K562 (cell line): ENCODE data around the gene TYW1B. TPM values are rescaled to one million over a fixed set of nuclear protein-coding genes. Genes with fewer than 3 reads are reported as not detected.
A peak's percentile ranks its signal among the peaks of the same experiment; 100 is the strongest.

Source experiments
- ADNP ChIP-seq: fragments of 200-800 bp; sonication (Bioruptor generic); IDR thresholded peaks from 2 replicates; pipeline ENCODE4 v1.6.1; 2016; ENCODE audit warnings: missing genetic modification characterization, missing compliant biosample characterization
- BCOR ChIP-seq: fragments of 450-650 bp; IDR thresholded peaks from 2 replicates; pipeline ENCODE4 v1.6.1; 2016
- FOS ChIP-seq: IDR thresholded peaks from 3 replicates; pipeline ENCODE4 v1.6.1; 2011; ENCODE audit not compliant: insufficient read length; ENCODE audit errors: extremely low read depth
- HDAC1 ChIP-seq, 2 experiments: fragments of 450-650 bp; IDR thresholded peaks; 2 replicates each; pipeline ENCODE4 v1.6.1; 2016 to 2017; ENCODE audit warnings: inconsistent platforms in 1 of 2, mild to moderate bottlenecking in 1 of 2, moderate library complexity in 1 of 2
- HNRNPLL ChIP-seq: fragments of 200-400 bp; formaldehyde crosslinking; IDR thresholded peaks from 2 replicates; pipeline ENCODE4 v1.6.1; 2017; ENCODE audit warnings: low read length, low read depth, mild to moderate bottlenecking; ENCODE audit not compliant: poor library complexity, severe bottlenecking
- L3MBTL2 ChIP-seq: fragments of 450-650 bp; IDR thresholded peaks from 2 replicates; pipeline ENCODE4 v1.6.1; 2016; ENCODE audit warnings: mild to moderate bottlenecking, moderate library complexity
- PBX2 ChIP-seq, 2 experiments: IDR thresholded peaks in 1 of 2; conservative IDR thresholded peaks in 1 of 2; 2 replicates each; pipeline ENCODE4 v1.6.1; 2016; ENCODE audit warnings: low read depth in 2 of 2, mild to moderate bottlenecking in 1 of 2, missing compliant biosample characterization in 1 of 2, missing genetic modification characterization in 1 of 2, moderate library complexity in 1 of 2
- PHF20 ChIP-seq: fragments of 450-650 bp; IDR thresholded peaks from 2 replicates; pipeline ENCODE4 v1.6.1; 2018; ENCODE audit not compliant: partially characterized antibody
- PHF8 ChIP-seq: fragments of 200-600 bp; sonication (generic); IDR thresholded peaks from 2 replicates; pipeline ENCODE4 v1.6.1; 2012; ENCODE audit warnings: mixed run types, mild to moderate bottlenecking, inconsistent platforms, low read length, moderate library complexity, borderline replicate concordance
- PML ChIP-seq: IDR thresholded peaks from 2 replicates; pipeline ENCODE4 v1.6.1; 2012; ENCODE audit warnings: low read length, inconsistent platforms
- POLR2AphosphoS5 ChIP-seq: IDR thresholded peaks from 2 replicates; pipeline ENCODE4 v1.6.1; 2011; ENCODE audit warnings: mild to moderate bottlenecking, low read depth, low read length, moderate library complexity; ENCODE audit not compliant: control insufficient read depth, insufficient read depth
- POLR2B ChIP-seq: fragments of 450-650 bp; IDR thresholded peaks from 2 replicates; pipeline ENCODE4 v1.6.1; 2018; ENCODE audit warnings: low read depth; ENCODE audit not compliant: partially characterized antibody
- RBBP5 ChIP-seq: fragments of 200-600 bp; sonication (generic); IDR thresholded peaks from 2 replicates; pipeline ENCODE4 v1.6.1; 2012; ENCODE audit warnings: borderline replicate concordance, mild to moderate bottlenecking, low read length, control low read depth, inconsistent platforms; ENCODE audit not compliant: insufficient read depth, poor library complexity, severe bottlenecking
- SP2 ChIP-seq: IDR thresholded peaks from 2 replicates; pipeline ENCODE4 v1.6.1; 2011; ENCODE audit warnings: mild to moderate bottlenecking, low read depth, low read length, moderate library complexity; ENCODE audit not compliant: poor library complexity, severe bottlenecking; ENCODE audit errors: extremely low read depth
- TBP ChIP-seq: optimal IDR thresholded peaks from 2 replicates; pipeline ENCODE3; 2011; ENCODE audit warnings: low read depth, low read length, improper control_type of control experiment
- TRIM28 ChIP-seq: fragments of 450-650 bp; IDR thresholded peaks from 2 replicates; pipeline ENCODE4 v1.6.1; 2017
- polyA plus RNA-seq, 8 experiments: library from polyadenylated mRNA; depleted of rRNA in 4 of 8; stranded (reverse) in 5 of 8; unstranded in 3 of 8; fragments of >200 nt; fragmentation: Nextera tagmentation in 2 of 8; fragmentation: Illumina TruSeq in 1 of 8; extraction: Ambion mirVana in 2 of 8; extraction: Trizol in 1 of 8; gene quantifications; 2 replicates each; pipeline versions ENCODE4 v1.2.1 to v1.2.3, GENCODE V29; 2011 to 2014; ENCODE audit warnings: inconsistent platforms in 1 of 8, missing spikeins in 1 of 8
- total RNA-seq, 7 experiments: library from RNA; depleted of rRNA in 6 of 7; stranded (reverse); fragments of >200 nt in 6 of 7; fragmentation: Illumina TruSeq in 2 of 7; extraction: Trizol in 2 of 7; gene quantifications; 2 replicates each; pipeline versions ENCODE4 v1.2.1 to v1.2.3, GENCODE V29; 2011 to 2021; ENCODE audit warnings: low replicate concordance in 1 of 7
- TF ChIP-seq, protein P1 (sequence below), 3 experiments: IDR thresholded peaks in 2 of 3; conservative IDR thresholded peaks in 1 of 3; 2 replicates each; pipeline ENCODE4 v1.5.1; 2011 to 2012; ENCODE audit warnings: low read length in 3 of 3, mild to moderate bottlenecking in 3 of 3, control low read depth in 2 of 3, improper control_type of control experiment in 1 of 3, inconsistent platforms in 1 of 3, low read depth in 1 of 3, mixed read lengths in 1 of 3, moderate library complexity in 1 of 3; ENCODE audit not compliant: insufficient read depth in 2 of 3
- TF ChIP-seq, protein P2 (sequence below): sonication (generic); formaldehyde crosslinking; IDR thresholded peaks from 2 replicates; pipeline ENCODE4 v1.8.0; 2023; ENCODE audit warnings: mild to moderate bottlenecking, missing genetic modification reagents

The TYW1B gene
- total and polyA plus RNA-seq, 9 of the 15 experiments (the other 6 are each of a cell fraction or from before 2014, with no cell fraction given), result 5.8 to 14.7 (median 9.8) TPM

GRCh38 chr7:72827839-72828591 is at the start of gene TYW1B (continued):
- TF ChIP-seq, protein P1, sequence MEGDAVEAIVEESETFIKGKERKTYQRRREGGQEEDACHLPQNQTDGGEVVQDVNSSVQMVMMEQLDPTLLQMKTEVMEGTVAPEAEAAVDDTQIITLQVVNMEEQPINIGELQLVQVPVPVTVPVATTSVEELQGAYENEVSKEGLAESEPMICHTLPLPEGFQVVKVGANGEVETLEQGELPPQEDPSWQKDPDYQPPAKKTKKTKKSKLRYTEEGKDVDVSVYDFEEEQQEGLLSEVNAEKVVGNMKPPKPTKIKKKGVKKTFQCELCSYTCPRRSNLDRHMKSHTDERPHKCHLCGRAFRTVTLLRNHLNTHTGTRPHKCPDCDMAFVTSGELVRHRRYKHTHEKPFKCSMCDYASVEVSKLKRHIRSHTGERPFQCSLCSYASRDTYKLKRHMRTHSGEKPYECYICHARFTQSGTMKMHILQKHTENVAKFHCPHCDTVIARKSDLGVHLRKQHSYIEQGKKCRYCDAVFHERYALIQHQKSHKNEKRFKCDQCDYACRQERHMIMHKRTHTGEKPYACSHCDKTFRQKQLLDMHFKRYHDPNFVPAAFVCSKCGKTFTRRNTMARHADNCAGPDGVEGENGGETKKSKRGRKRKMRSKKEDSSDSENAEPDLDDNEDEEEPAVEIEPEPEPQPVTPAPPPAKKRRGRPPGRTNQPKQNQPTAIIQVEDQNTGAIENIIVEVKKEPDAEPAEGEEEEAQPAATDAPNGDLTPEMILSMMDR (IDR thresholded peaks at IDR 0.05 in 2 of 3, conservative IDR thresholded peaks at IDR 0.05 in 1 of 3; ENCODE audit: insufficient read depth in 2 of 3, low read depth in 1 of 3, low read length in 3 of 3), result peak in 1 of 3 experiments; percentile 12; a peak in 1 of 6 replicates
- TF ChIP-seq L3MBTL2 (peak; percentile 38), POLR2AphosphoS5 (peak; percentile 77), BCOR (peak; percentile 44; the same call in 1 of the 2 replicates), HNRNPLL (peak; percentile 85), ADNP (tag) (0 out of 2 replicates have a peak, but pooled peaks have one; percentile 56), PML (peak; percentile 45; the same call in 1 of the 2 replicates), TRIM28 (peak; percentile 88), HDAC1 (IDR thresholded peaks at IDR 0.05) (peak in 1 of 2 experiments; percentile 75; a peak in 1 of 4 replicates), TBP (peak; percentile 76), PHF20 (peak; percentile 42), PBX2 (CRISPR knock-in tag; IDR thresholded peaks at IDR 0.05; ENCODE audit: low read depth) (peak; percentile 94), PBX2 (tag; conservative IDR thresholded peaks at IDR 0.05; ENCODE audit: low read depth) (peak; percentile 99), RBBP5 (peak; percentile 87), FOS (peak; percentile 78), PHF8 (peak; percentile 68; the same call in 1 of the 2 replicates), SP2 (peak; percentile 64), POLR2B (peak; percentile 87)
- TF ChIP-seq, protein P2, sequence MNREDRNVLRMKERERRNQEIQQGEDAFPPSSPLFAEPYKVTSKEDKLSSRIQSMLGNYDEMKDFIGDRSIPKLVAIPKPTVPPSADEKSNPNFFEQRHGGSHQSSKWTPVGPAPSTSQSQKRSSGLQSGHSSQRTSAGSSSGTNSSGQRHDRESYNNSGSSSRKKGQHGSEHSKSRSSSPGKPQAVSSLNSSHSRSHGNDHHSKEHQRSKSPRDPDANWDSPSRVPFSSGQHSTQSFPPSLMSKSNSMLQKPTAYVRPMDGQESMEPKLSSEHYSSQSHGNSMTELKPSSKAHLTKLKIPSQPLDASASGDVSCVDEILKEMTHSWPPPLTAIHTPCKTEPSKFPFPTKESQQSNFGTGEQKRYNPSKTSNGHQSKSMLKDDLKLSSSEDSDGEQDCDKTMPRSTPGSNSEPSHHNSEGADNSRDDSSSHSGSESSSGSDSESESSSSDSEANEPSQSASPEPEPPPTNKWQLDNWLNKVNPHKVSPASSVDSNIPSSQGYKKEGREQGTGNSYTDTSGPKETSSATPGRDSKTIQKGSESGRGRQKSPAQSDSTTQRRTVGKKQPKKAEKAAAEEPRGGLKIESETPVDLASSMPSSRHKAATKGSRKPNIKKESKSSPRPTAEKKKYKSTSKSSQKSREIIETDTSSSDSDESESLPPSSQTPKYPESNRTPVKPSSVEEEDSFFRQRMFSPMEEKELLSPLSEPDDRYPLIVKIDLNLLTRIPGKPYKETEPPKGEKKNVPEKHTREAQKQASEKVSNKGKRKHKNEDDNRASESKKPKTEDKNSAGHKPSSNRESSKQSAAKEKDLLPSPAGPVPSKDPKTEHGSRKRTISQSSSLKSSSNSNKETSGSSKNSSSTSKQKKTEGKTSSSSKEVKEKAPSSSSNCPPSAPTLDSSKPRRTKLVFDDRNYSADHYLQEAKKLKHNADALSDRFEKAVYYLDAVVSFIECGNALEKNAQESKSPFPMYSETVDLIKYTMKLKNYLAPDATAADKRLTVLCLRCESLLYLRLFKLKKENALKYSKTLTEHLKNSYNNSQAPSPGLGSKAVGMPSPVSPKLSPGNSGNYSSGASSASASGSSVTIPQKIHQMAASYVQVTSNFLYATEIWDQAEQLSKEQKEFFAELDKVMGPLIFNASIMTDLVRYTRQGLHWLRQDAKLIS (CRISPR knock-in tag), result peak; percentile 78; the same call in 1 of the 2 replicates
